HG02610 (cell line): ENCODE results near the gene PACSIN2.
A peak's percentile ranks its signal among the peaks of the same experiment; 100 is the strongest.
"Not testable (repeated sequence)": the region's sequence is repeated elsewhere in the genome, so short reads cannot be mapped to it uniquely, and the experiment has no call there.

Experiments used
- ATAC-seq: cut with Tn5 transposase; IDR thresholded peaks from one replicate; pipeline ENCODE4 v1.9.1; 2021; ENCODE audit warnings: mild to moderate bottlenecking, moderate library complexity; ENCODE audit not compliant: unreplicated experiment

PACSIN2 gene

GRCh38 chr22:43014869-43015676 lies at the start of gene PACSIN2:
PACSIN2 (minus strand) TSS chr22:43015149; CDS start chr22:42912080, 103,069 bp downstream.
- ATAC-seq = peak; percentile 89

- no peak for ATAC-seq
Measured at GRCh38 chr22:43060183-43060582, 45.2 kb upstream of the PACSIN2 start.

GRCh38 chr22:43057641-43058040 lies 42.7 kb upstream of the PACSIN2 start:
- ATAC-seq = no peak

GRCh38 chr22:43053176-43053575 lies 38.2 kb upstream of the PACSIN2 start:
- ATAC-seq = no peak

- no peak for ATAC-seq
Measured at GRCh38 chr22:43050995-43051394, 36.0 kb upstream of the PACSIN2 start.

GRCh38 chr22:43047605-43048004 lies 32.7 kb upstream of the PACSIN2 start:
- no peak for ATAC-seq

- ATAC-seq = no peak
Measured at GRCh38 chr22:43044290-43044712, 29.4 kb upstream of the PACSIN2 start.

- no peak for ATAC-seq
Measured at GRCh38 chr22:43042101-43042780, 27.3 kb upstream of the PACSIN2 start.

- ATAC-seq = no peak
Measured at GRCh38 chr22:43039800-43040199, 24.9 kb upstream of the PACSIN2 start.

GRCh38 chr22:43038325-43038724 lies 23.4 kb upstream of the PACSIN2 start:
- ATAC-seq = no peak

GRCh38 chr22:43036282-43036829 lies 21.4 kb upstream of the PACSIN2 start:
- ATAC-seq = no peak

GRCh38 chr22:43035250-43035649 lies 20.3 kb upstream of the PACSIN2 start:
- ATAC-seq = no peak

- no peak for ATAC-seq
Measured at GRCh38 chr22:43031617-43032016, 16.7 kb upstream of the PACSIN2 start.

- ATAC-seq = no peak
Measured at GRCh38 chr22:43018615-43019014, 3.7 kb upstream of the PACSIN2 start.

GRCh38 chr22:43017525-43018460 lies 2.8 kb upstream of the PACSIN2 start:
- no peak for ATAC-seq

GRCh38 chr22:43016150-43016549 lies 1.2 kb upstream of the PACSIN2 start:
- not testable (repeated sequence) for ATAC-seq

GRCh38 chr22:43015677-43016042 lies 711 bp upstream of the PACSIN2 start:
- ATAC-seq = no peak

GRCh38 chr22:43014316-43014868 lies 557 bp downstream of the PACSIN2 start:
- peak; percentile 6 for ATAC-seq

- no peak for ATAC-seq
Measured at GRCh38 chr22:43013355-43014315, 1.3 kb downstream of the PACSIN2 start.
